ENCODE measurements around the gene RAMP3. TPM values are rescaled to one million over a fixed set of nuclear protein-coding genes. Genes with fewer than 3 reads are reported as not detected.

RAMP3 gene
- total RNA-seq, 1 donor from 2014 or later, result 586 TPM

- DNase-seq (ENCODE audit: low spot score in 2 of 2), result no peak
- Histone ChIP-seq H3K4me1 (peaks cover 0 to 5% of the 10 kb centered on the region in 2 donors), H3K27me3 (no peaks in the 10 kb centered on the region), H3K27ac (no peak overlapping the region), H3K36me3 (no peaks in the 10 kb centered on the region), H3K4me3 (no peak overlapping the region), H3K9me3 (no peaks in the 10 kb centered on the region)
- intact Hi-C loops (cut with DNase I), result no loop called here
- no peak for TF ChIP-seq CTCF (IDR thresholded peaks at IDR 0.05)
These were observed 1.7 kb downstream of the RAMP3 start for GRCh38 chr7:45159296-45159695.

- Histone ChIP-seq H3K4me1 (peaks cover 0 to 5% of the 10 kb centered on the region in 2 donors), H3K9me3 (no peaks in the 10 kb centered on the region), H3K27me3 (no peaks in the 10 kb centered on the region), H3K4me3 (no peak overlapping the region), H3K36me3 (no peaks in the 10 kb centered on the region), H3K27ac (no peak overlapping the region)
- intact Hi-C loops (cut with DNase I), result no loop called here
- DNase-seq (ENCODE audit: low spot score in 2 of 2), result no peak
- no peak for TF ChIP-seq CTCF (IDR thresholded peaks at IDR 0.05)
These were observed 2.9 kb downstream of the RAMP3 start for GRCh38 chr7:45160417-45160881.

GRCh38 chr7:45161138-45161537 is 3.5 kb downstream of the RAMP3 start:
- TF ChIP-seq CTCF (IDR thresholded peaks at IDR 0.05), result no peak
- no peak for DNase-seq (ENCODE audit: low spot score in 2 of 2)
- Histone ChIP-seq H3K27ac (no peak overlapping the region), H3K27me3 (no peaks in the 10 kb centered on the region), H3K9me3 (no peaks in the 10 kb centered on the region), H3K36me3 (no peaks in the 10 kb centered on the region), H3K4me3 (no peak overlapping the region), H3K4me1 (peaks cover 0 to 5% of the 10 kb centered on the region in 2 donors)
- intact Hi-C loops (cut with DNase I), result no loop called here

GRCh38 chr7:45161842-45162241 is 4.3 kb downstream of the RAMP3 start:
- no peak overlapping the region for H3K4me3 ChIP-seq
- no peak for TF ChIP-seq CTCF (IDR thresholded peaks at IDR 0.05)
- H3K27me3 ChIP-seq, result no peaks in the 10 kb centered on the region
- H3K9me3 ChIP-seq, result no peaks in the 10 kb centered on the region
- DNase-seq (ENCODE audit: low spot score in 2 of 2), result no peak
- intact Hi-C loops (cut with DNase I), result no loop called here
- peaks cover 0 to 5% of the 10 kb centered on the region in 2 donors for H3K4me1 ChIP-seq
- H3K36me3 ChIP-seq, result no peaks in the 10 kb centered on the region
- H3K27ac ChIP-seq, result no peak overlapping the region

GRCh38 chr7:45162311-45162845 is 4.8 kb downstream of the RAMP3 start:
- peaks cover 0 to 4% of the 10 kb centered on the region in 2 donors for H3K4me1 ChIP-seq
- intact Hi-C loops (cut with DNase I), result no loop called here
- H3K27me3 ChIP-seq, result no peaks in the 10 kb centered on the region
- no peak for TF ChIP-seq CTCF (IDR thresholded peaks at IDR 0.05)
- H3K4me3 ChIP-seq, result no peak overlapping the region
- no peak overlapping the region for H3K27ac ChIP-seq
- no peaks in the 10 kb centered on the region for H3K9me3 ChIP-seq
- no peaks in the 10 kb centered on the region for H3K36me3 ChIP-seq
- DNase-seq (ENCODE audit: low spot score in 2 of 2), result no peak

All from ascending aorta (tissue), 2 donors.